GM13977 (cell line): ENCODE data around the gene PBX4.

Experiments
- DNase-seq: peaks from one replicate; pipeline ENCODE4 v3.0.0; 2012; ENCODE audit warnings: low spot score
- CTCF ChIP-seq: IDR thresholded peaks from 2 replicates; pipeline ENCODE4 v1.5.1; 2012; ENCODE audit warnings: mild to moderate bottlenecking, control low read depth; ENCODE audit not compliant: insufficient read depth; ENCODE audit errors: extremely low read depth, missing control alignments
- in situ Hi-C: fragments of 300-500 bp; cut with MboI; formaldehyde crosslinking; loops from one replicate; pipeline ENCODE4 v1.12.0; 2022; ENCODE audit warnings: low sequenced_read_pairs, low pct_unique_long_range_greater_than_20kb, mixed read lengths, inconsistent platforms; ENCODE audit not compliant: unreplicated experiment

PBX4 gene

GRCh38 chr19:19627621-19628500 is 9.4 kb upstream of the PBX4 start, which contains the start of gene LPAR2:
Gene LPAR2 (minus strand): TSS chr19:19628220. CDS start chr19:19627275, 945 bp downstream.
- in situ Hi-C loops = no loop called here
- peak; percentile 3 for TF ChIP-seq CTCF
- DNase-seq = peak; percentile 98

GRCh38 chr19:19626516-19627472 is 8.3 kb upstream of the PBX4 start:
- DNase-seq = no peak
- in situ Hi-C loops = no loop called here
- no peak for TF ChIP-seq CTCF

- DNase-seq = no peak
- no peak for TF ChIP-seq CTCF
- in situ Hi-C loops = no loop called here
These were observed 5.6 kb upstream of the PBX4 start for GRCh38 chr19:19624032-19624570.

GRCh38 chr19:19623383-19623782 is 4.9 kb upstream of the PBX4 start:
- no peak for DNase-seq
- in situ Hi-C loops = no loop called here
- TF ChIP-seq CTCF = no peak

GRCh38 chr19:19619849-19620210 is 1.3 kb upstream of the PBX4 start:
- no peak for TF ChIP-seq CTCF
- in situ Hi-C loops = no loop called here
- DNase-seq = no peak

- DNase-seq = no peak
- in situ Hi-C loops = no loop called here
- no peak for TF ChIP-seq CTCF
These were observed 828 bp upstream of the PBX4 start for GRCh38 chr19:19619181-19619848.
